Keratinocyte (primary cell): ENCODE data around the gene KRTAP21-3.

Experiments
- CTCF ChIP-seq, 3 experiments: IDR thresholded peaks in 1 of 3; conservative IDR thresholded peaks in 1 of 3; optimal IDR thresholded peaks in 1 of 3; 2 replicates in 2 of 3; 3 replicates in 1 of 3; pipeline versions ENCODE3 to v1.5.1; 2011; ENCODE audit warnings: low read length in 3 of 3, mild to moderate bottlenecking in 3 of 3, moderate library complexity in 2 of 3, control low read depth in 1 of 3, inconsistent platforms in 1 of 3; ENCODE audit not compliant: insufficient read depth in 2 of 3; ENCODE audit errors: extremely low read depth in 1 of 3
- EZH2 ChIP-seq: IDR thresholded peaks from one replicate; pipeline ENCODE4 v1.6.1; 2012; ENCODE audit warnings: inconsistent platforms, mild to moderate bottlenecking, low read length, moderate library complexity

- no peak for TF ChIP-seq CTCF (optimal IDR thresholded peaks at IDR 0.05 in 1 of 3, IDR thresholded peaks at IDR 0.05 in 1 of 3, conservative IDR thresholded peaks at IDR 0.05 in 1 of 3; ENCODE audit: extremely low read depth in 1 of 3, insufficient read depth in 2 of 3, low read length in 3 of 3)
- TF ChIP-seq EZH2: no peak
Observed at GRCh38 chr21:30747159-30747558, 28.6 kb upstream of the KRTAP21-3 start, which contains the start of gene KRTAP21-2.
